WI38 (cell line): Measurements from ENCODE around the gene MYO16.

Source experiments
- H3K4me3 ChIP-seq: 2 replicates; pipeline ENCODE4 v1.5.1; 2011; ENCODE audit warnings: low read depth, mild to moderate bottlenecking, control low read depth, low read length
- TF ChIP-seq, protein P1 (sequence below): IDR thresholded peaks from 2 replicates; pipeline ENCODE4 v1.5.1; 2012; ENCODE audit warnings: low read depth, mild to moderate bottlenecking, control low read depth, low read length

Gene MYO16

GRCh38 chr13:108940121-108940520 lies 310.7 kb downstream of the MYO16 start:
- H3K4me3 ChIP-seq, result no peak overlapping the region
- TF ChIP-seq, protein P1, sequence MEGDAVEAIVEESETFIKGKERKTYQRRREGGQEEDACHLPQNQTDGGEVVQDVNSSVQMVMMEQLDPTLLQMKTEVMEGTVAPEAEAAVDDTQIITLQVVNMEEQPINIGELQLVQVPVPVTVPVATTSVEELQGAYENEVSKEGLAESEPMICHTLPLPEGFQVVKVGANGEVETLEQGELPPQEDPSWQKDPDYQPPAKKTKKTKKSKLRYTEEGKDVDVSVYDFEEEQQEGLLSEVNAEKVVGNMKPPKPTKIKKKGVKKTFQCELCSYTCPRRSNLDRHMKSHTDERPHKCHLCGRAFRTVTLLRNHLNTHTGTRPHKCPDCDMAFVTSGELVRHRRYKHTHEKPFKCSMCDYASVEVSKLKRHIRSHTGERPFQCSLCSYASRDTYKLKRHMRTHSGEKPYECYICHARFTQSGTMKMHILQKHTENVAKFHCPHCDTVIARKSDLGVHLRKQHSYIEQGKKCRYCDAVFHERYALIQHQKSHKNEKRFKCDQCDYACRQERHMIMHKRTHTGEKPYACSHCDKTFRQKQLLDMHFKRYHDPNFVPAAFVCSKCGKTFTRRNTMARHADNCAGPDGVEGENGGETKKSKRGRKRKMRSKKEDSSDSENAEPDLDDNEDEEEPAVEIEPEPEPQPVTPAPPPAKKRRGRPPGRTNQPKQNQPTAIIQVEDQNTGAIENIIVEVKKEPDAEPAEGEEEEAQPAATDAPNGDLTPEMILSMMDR, result no peak

- H3K4me3 ChIP-seq, result no peak overlapping the region
- TF ChIP-seq, protein P1, result no peak
These were observed 314.4 kb downstream of the MYO16 start for GRCh38 chr13:108943842-108944241.

GRCh38 chr13:108944760-108945159 lies 315.3 kb downstream of the MYO16 start:
- no peak overlapping the region for H3K4me3 ChIP-seq
- TF ChIP-seq, protein P1, result no peak

- no peak overlapping the region for H3K4me3 ChIP-seq
- TF ChIP-seq, protein P1, result no peak
These were observed 318.2 kb downstream of the MYO16 start for GRCh38 chr13:108947551-108948030.

- TF ChIP-seq, protein P1, result no peak
- no peak overlapping the region for H3K4me3 ChIP-seq
These were observed 318.9 kb downstream of the MYO16 start for GRCh38 chr13:108948251-108948671.

DNA sequence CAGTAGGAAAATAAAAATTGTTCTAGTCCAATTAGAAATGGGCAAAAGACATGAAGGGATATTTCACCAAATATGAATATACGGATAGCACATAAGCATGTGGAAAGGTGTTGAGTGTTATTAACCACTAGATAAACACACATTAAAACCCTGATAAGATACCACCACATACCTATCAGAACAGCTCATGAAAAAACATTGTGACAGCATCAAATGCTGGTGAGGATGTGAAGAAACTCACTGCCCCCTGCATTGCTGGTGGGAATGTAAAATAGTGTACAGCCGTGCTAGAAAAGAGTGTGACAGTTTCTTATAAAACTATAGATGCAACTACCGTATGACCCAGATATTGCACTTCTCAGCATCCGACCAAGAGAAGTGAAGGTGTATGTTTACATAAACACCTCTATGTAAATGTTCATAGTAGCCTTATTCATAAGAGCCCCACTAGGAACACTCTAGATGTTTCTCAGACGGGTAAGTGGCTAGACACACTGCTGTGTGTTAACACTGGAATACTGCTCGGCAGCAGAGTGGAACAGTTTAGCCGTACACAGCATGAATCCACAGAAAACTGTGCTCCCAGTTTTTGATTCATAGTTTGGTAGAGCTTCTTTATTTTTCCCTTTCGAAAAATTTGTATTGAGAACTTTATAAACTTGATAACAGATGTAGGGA lies 321.1 kb downstream of the MYO16 start:
- TF ChIP-seq, protein P1, result no peak
- no peak overlapping the region for H3K4me3 ChIP-seq

DNA sequence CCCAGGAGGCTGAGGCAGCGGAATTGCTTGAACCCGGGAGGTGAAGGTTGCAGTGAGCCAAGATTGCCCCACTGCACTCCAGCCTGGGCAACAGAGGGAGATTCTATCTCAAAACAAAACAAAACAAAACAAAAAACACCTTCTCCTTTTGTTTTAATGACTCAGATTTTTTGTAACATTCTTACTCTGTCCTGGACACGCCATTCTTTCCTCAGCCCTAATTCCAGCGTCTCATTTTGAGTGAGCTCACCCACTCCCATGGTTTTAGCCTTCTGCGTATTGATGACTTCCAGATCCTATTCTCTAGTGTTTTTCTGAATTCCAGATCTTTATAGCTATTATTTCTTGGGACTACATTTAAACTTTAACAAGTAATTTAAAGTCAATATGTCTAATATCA lies 326.3 kb downstream of the MYO16 start:
- TF ChIP-seq, protein P1, result no peak
- H3K4me3 ChIP-seq, result no peak overlapping the region
